Measurements from ENCODE around the gene SLC30A10.
A peak's percentile ranks its signal among the peaks of the same experiment; 100 is the strongest.
"Not testable (repeated sequence)": the region's sequence is repeated elsewhere in the genome, so short reads cannot be mapped to it uniquely, and the experiment has no call there.

SLC30A10 gene

GRCh38 chr1:219900882-219901281, 27.5 kb downstream of the SLC30A10 start:
- H3K4me3 ChIP-seq (ENCODE audit: low read length), result no peak overlapping the region
- H3K9me3 ChIP-seq (ENCODE audit: low read length), result no peaks in the 10 kb centered on the region
- no peak overlapping the region for H2AFZ ChIP-seq (ENCODE audit: low read depth, low read length)
- no peaks in the 10 kb centered on the region for H3K4me1 ChIP-seq (ENCODE audit: insufficient read depth, low read length)
- H3K27me3 ChIP-seq (ENCODE audit: insufficient read depth, low read length), result no peaks in the 10 kb centered on the region
- no peaks in the 10 kb centered on the region for H3K36me3 ChIP-seq (ENCODE audit: insufficient read depth, low read length)

GRCh38 chr1:219900201-219900600, 28.2 kb downstream of the SLC30A10 start:
- H2AFZ ChIP-seq (ENCODE audit: low read depth, low read length), result no peak overlapping the region
- H3K4me1 ChIP-seq (ENCODE audit: insufficient read depth, low read length), result no peaks in the 10 kb centered on the region
- no peaks in the 10 kb centered on the region for H3K27me3 ChIP-seq (ENCODE audit: insufficient read depth, low read length)
- H3K4me3 ChIP-seq (ENCODE audit: low read length), result no peak overlapping the region
- H3K9me3 ChIP-seq (ENCODE audit: low read length), result no peaks in the 10 kb centered on the region
- H3K36me3 ChIP-seq (ENCODE audit: insufficient read depth, low read length), result no peaks in the 10 kb centered on the region

- no peak overlapping the region for H2AFZ ChIP-seq (ENCODE audit: low read depth, low read length)
- H3K27me3 ChIP-seq (ENCODE audit: insufficient read depth, low read length), result no peaks in the 10 kb centered on the region
- peaks cover 2% of the 10 kb centered on the region for H3K9me3 ChIP-seq (ENCODE audit: low read length)
- H3K4me1 ChIP-seq (ENCODE audit: insufficient read depth, low read length), result no peaks in the 10 kb centered on the region
- no peaks in the 10 kb centered on the region for H3K36me3 ChIP-seq (ENCODE audit: insufficient read depth, low read length)
- H3K4me3 ChIP-seq (ENCODE audit: low read length), result no peak overlapping the region
Measured at GRCh38 chr1:219898375-219898774, 30.0 kb downstream of the SLC30A10 start.

GRCh38 chr1:219897914-219898313, 30.4 kb downstream of the SLC30A10 start:
- Histone ChIP-seq H2AFZ (ENCODE audit: low read depth, low read length) (no peak overlapping the region), H3K4me3 (ENCODE audit: low read length) (no peak overlapping the region), H3K27me3 (ENCODE audit: insufficient read depth, low read length) (no peaks in the 10 kb centered on the region)

GRCh38 chr1:219892271-219892670, 36.1 kb downstream of the SLC30A10 start:
- not testable (repeated sequence) for H3K9me3 ChIP-seq (ENCODE audit: low read length); H3K27me3 ChIP-seq (ENCODE audit: insufficient read depth, low read length); H3K4me1 ChIP-seq (ENCODE audit: insufficient read depth, low read length); H3K4me3 ChIP-seq (ENCODE audit: low read length); H2AFZ ChIP-seq (ENCODE audit: low read depth, low read length); H3K36me3 ChIP-seq (ENCODE audit: insufficient read depth, low read length)

More at GRCh38 chr1:219897914-219898313, 30.4 kb downstream of the SLC30A10 start:
- Histone ChIP-seq H3K36me3 (ENCODE audit: insufficient read depth, low read length) (no peaks in the 10 kb centered on the region), H3K4me1 (ENCODE audit: insufficient read depth, low read length) (no peaks in the 10 kb centered on the region), H3K9me3 (ENCODE audit: low read length) (peaks cover 2% of the 10 kb centered on the region)

- not testable (repeated sequence) for H2AFZ ChIP-seq (ENCODE audit: low read depth, low read length); H3K36me3 ChIP-seq (ENCODE audit: insufficient read depth, low read length); H3K9me3 ChIP-seq (ENCODE audit: low read length); H3K4me3 ChIP-seq (ENCODE audit: low read length); H3K4me1 ChIP-seq (ENCODE audit: insufficient read depth, low read length); H3K27me3 ChIP-seq (ENCODE audit: insufficient read depth, low read length)
Measured at GRCh38 chr1:219891846-219892245, 36.5 kb downstream of the SLC30A10 start.

- not testable (repeated sequence) for H3K36me3 ChIP-seq (ENCODE audit: insufficient read depth, low read length); H3K4me1 ChIP-seq (ENCODE audit: insufficient read depth, low read length); H3K4me3 ChIP-seq (ENCODE audit: low read length); H3K9me3 ChIP-seq (ENCODE audit: low read length); H3K27me3 ChIP-seq (ENCODE audit: insufficient read depth, low read length); H2AFZ ChIP-seq (ENCODE audit: low read depth, low read length)
Measured at GRCh38 chr1:219888667-219889066, 39.7 kb downstream of the SLC30A10 start.

- Histone ChIP-seq H3K27me3 (ENCODE audit: insufficient read depth, low read length) (no peaks in the 10 kb centered on the region), H3K36me3 (ENCODE audit: insufficient read depth, low read length) (no peaks in the 10 kb centered on the region), H3K4me1 (ENCODE audit: insufficient read depth, low read length) (peaks cover 19% of the 10 kb centered on the region), H2AFZ (ENCODE audit: low read depth, low read length) (no peak overlapping the region), H3K9me3 (ENCODE audit: low read length) (no peaks in the 10 kb centered on the region), H3K4me3 (ENCODE audit: low read length) (no peak overlapping the region)
Measured at GRCh38 chr1:219885680-219886079, 42.7 kb downstream of the SLC30A10 start.

- no peaks in the 10 kb centered on the region for H3K27me3 ChIP-seq (ENCODE audit: insufficient read depth, low read length)
- H3K4me3 ChIP-seq (ENCODE audit: low read length), result no peak overlapping the region
- peaks cover 19% of the 10 kb centered on the region for H3K4me1 ChIP-seq (ENCODE audit: insufficient read depth, low read length)
- no peaks in the 10 kb centered on the region for H3K9me3 ChIP-seq (ENCODE audit: low read length)
- peak overlapping the region; percentile 8 for H2AFZ ChIP-seq (ENCODE audit: low read depth, low read length)
- no peaks in the 10 kb centered on the region for H3K36me3 ChIP-seq (ENCODE audit: insufficient read depth, low read length)
Measured at GRCh38 chr1:219883400-219884332, 44.7 kb downstream of the SLC30A10 start.

GRCh38 chr1:219882755-219883154, 45.6 kb downstream of the SLC30A10 start:
- Histone ChIP-seq H2AFZ (ENCODE audit: low read depth, low read length) (no peak overlapping the region), H3K27me3 (ENCODE audit: insufficient read depth, low read length) (no peaks in the 10 kb centered on the region), H3K9me3 (ENCODE audit: low read length) (no peaks in the 10 kb centered on the region), H3K4me1 (ENCODE audit: insufficient read depth, low read length) (peaks cover 19% of the 10 kb centered on the region), H3K4me3 (ENCODE audit: low read length) (no peak overlapping the region), H3K36me3 (ENCODE audit: insufficient read depth, low read length) (no peaks in the 10 kb centered on the region)

- H3K4me1 ChIP-seq (ENCODE audit: insufficient read depth, low read length), result peaks cover 19% of the 10 kb centered on the region
- H3K27me3 ChIP-seq (ENCODE audit: insufficient read depth, low read length), result no peaks in the 10 kb centered on the region
- no peak overlapping the region for H3K4me3 ChIP-seq (ENCODE audit: low read length)
- no peak overlapping the region for H2AFZ ChIP-seq (ENCODE audit: low read depth, low read length)
- no peaks in the 10 kb centered on the region for H3K36me3 ChIP-seq (ENCODE audit: insufficient read depth, low read length)
- H3K9me3 ChIP-seq (ENCODE audit: low read length), result no peaks in the 10 kb centered on the region
Measured at GRCh38 chr1:219882096-219882495, 46.3 kb downstream of the SLC30A10 start.

GRCh38 chr1:219880765-219881457, 47.4 kb downstream of the SLC30A10 start:
- Histone ChIP-seq H3K27me3 (ENCODE audit: insufficient read depth, low read length) (no peaks in the 10 kb centered on the region), H2AFZ (ENCODE audit: low read depth, low read length) (no peak overlapping the region), H3K4me1 (ENCODE audit: insufficient read depth, low read length) (peaks cover 19% of the 10 kb centered on the region), H3K4me3 (ENCODE audit: low read length) (no peak overlapping the region), H3K9me3 (ENCODE audit: low read length) (no peaks in the 10 kb centered on the region), H3K36me3 (ENCODE audit: insufficient read depth, low read length) (no peaks in the 10 kb centered on the region)

GRCh38 chr1:219876798-219877209, 51.6 kb downstream of the SLC30A10 start:
- peaks cover 2% of the 10 kb centered on the region for H3K4me1 ChIP-seq (ENCODE audit: insufficient read depth, low read length)
- H3K9me3 ChIP-seq (ENCODE audit: low read length), result no peaks in the 10 kb centered on the region
- H3K4me3 ChIP-seq (ENCODE audit: low read length), result no peak overlapping the region
- no peaks in the 10 kb centered on the region for H3K27me3 ChIP-seq (ENCODE audit: insufficient read depth, low read length)
- H3K36me3 ChIP-seq (ENCODE audit: insufficient read depth, low read length), result no peaks in the 10 kb centered on the region
- H2AFZ ChIP-seq (ENCODE audit: low read depth, low read length), result no peak overlapping the region
